Caki2 (cell line): Measurements from ENCODE around the gene ANKFY1. TPM values are rescaled to one million over a fixed set of nuclear protein-coding genes. Genes with fewer than 3 reads are reported as not detected.
"Not testable (repeated sequence)": the region's sequence is repeated elsewhere in the genome, so short reads cannot be mapped to it uniquely, and the experiment has no call there.

Experiments
- DNase-seq: peaks from one replicate; pipeline ENCODE4 v3.0.0-alpha.2; 2015; ENCODE audit warnings: low read depth
- in situ Hi-C: cut with HindIII; loops from 2 replicates; pipeline ENCODE4 v1.10.0; 2016; ENCODE audit warnings: low sequenced_read_pairs, low pct_unique_long_range_greater_than_20kb, mixed read lengths
- total RNA-seq: library from RNA; depleted of rRNA; stranded (reverse); fragments of >200 nt; shearing (Covaris generic); gene quantifications from 2 replicates; pipeline ENCODE4 v1.2.3, GENCODE V29; 2014; ENCODE audit warnings: low replicate concordance

Gene ANKFY1
- total RNA-seq, 1 experiment from 2014 or later, result 12.5 TPM

GRCh38 chr17:4195306-4195705 lies 68.5 kb downstream of the ANKFY1 start:
- in situ Hi-C loops, result no loop called here
- no peak for DNase-seq

GRCh38 chr17:4194796-4195195 lies 69.0 kb downstream of the ANKFY1 start:
- in situ Hi-C loops, result no loop called here
- no peak for DNase-seq

- in situ Hi-C loops, result not testable (repeated sequence)
Observed at GRCh38 chr17:4190791-4191190, 73.0 kb downstream of the ANKFY1 start.

GRCh38 chr17:4189280-4189679 lies 74.5 kb downstream of the ANKFY1 start:
- in situ Hi-C loops, result no loop called here
- no peak for DNase-seq

More at GRCh38 chr17:4190791-4191190, 73.0 kb downstream of the ANKFY1 start:
- not testable (repeated sequence) for DNase-seq

GRCh38 chr17:4188076-4188475 lies 75.7 kb downstream of the ANKFY1 start:
- in situ Hi-C loops, result no loop called here
- no peak for DNase-seq

- in situ Hi-C loops, result no loop called here
- DNase-seq, result no peak
Observed at GRCh38 chr17:4187076-4187475, 76.7 kb downstream of the ANKFY1 start.

GRCh38 chr17:4186357-4186881 lies 77.4 kb downstream of the ANKFY1 start:
- DNase-seq, result no peak
- in situ Hi-C loops, result no loop called here

- in situ Hi-C loops, result no loop called here
- no peak for DNase-seq
Observed at GRCh38 chr17:4185656-4186055, 78.1 kb downstream of the ANKFY1 start.

GRCh38 chr17:4184811-4185210 lies 79.0 kb downstream of the ANKFY1 start:
- in situ Hi-C loops, result no loop called here
- DNase-seq, result no peak

GRCh38 chr17:4182043-4182442 lies 81.7 kb downstream of the ANKFY1 start:
- no peak for DNase-seq
- in situ Hi-C loops, result no loop called here

GRCh38 chr17:4180791-4181190 lies 83.0 kb downstream of the ANKFY1 start:
- no peak for DNase-seq
- in situ Hi-C loops, result no loop called here

- in situ Hi-C loops, result no loop called here
- DNase-seq, result no peak
Observed at GRCh38 chr17:4179071-4179470, 84.7 kb downstream of the ANKFY1 start.

- in situ Hi-C loops, result no loop called here
- no peak for DNase-seq
Observed at GRCh38 chr17:4178651-4179050, 85.1 kb downstream of the ANKFY1 start.

GRCh38 chr17:4177806-4178205 lies 86.0 kb downstream of the ANKFY1 start:
- in situ Hi-C loops, result no loop called here
- DNase-seq, result no peak

- in situ Hi-C loops, result no loop called here
- DNase-seq, result no peak
Observed at GRCh38 chr17:4176808-4177472, 86.8 kb downstream of the ANKFY1 start.

- no peak for DNase-seq
- in situ Hi-C loops, result no loop called here
Observed at GRCh38 chr17:4175921-4176807, 87.6 kb downstream of the ANKFY1 start.

GRCh38 chr17:4174556-4174955 lies 89.2 kb downstream of the ANKFY1 start:
- DNase-seq, result no peak
- in situ Hi-C loops, result no loop called here

GRCh38 chr17:4173781-4174180 lies 90.0 kb downstream of the ANKFY1 start:
- no peak for DNase-seq
- in situ Hi-C loops, result no loop called here

- in situ Hi-C loops, result no loop called here
- DNase-seq, result no peak
Observed at GRCh38 chr17:4172356-4172755, 91.4 kb downstream of the ANKFY1 start.
